SU-DHL-6 (cell line): Measurements from ENCODE around the gene TTC39C.

Source experiments
- CTCF ChIP-seq: fragments of 200-600 bp; sonication (generic); IDR thresholded peaks from one replicate; pipeline ENCODE4 v1.5.1; 2017; ENCODE audit warnings: antibody characterized with exemption, mild to moderate bottlenecking, low read length, moderate library complexity; ENCODE audit not compliant: insufficient read depth, poor library complexity, severe bottlenecking
- EZH2phosphoT487 ChIP-seq: fragments of 200-600 bp; sonication (generic), shearing (Covaris generic); conservative IDR thresholded peaks from 2 replicates; pipeline ENCODE4 v1.6.1; 2018; ENCODE audit warnings: mild to moderate bottlenecking, antibody characterized with exemption, low read length, moderate library complexity, mixed read lengths

GRCh38 chr18:24080861-24081260 is 66.3 kb downstream of the TTC39C start:
- no peak for TF ChIP-seq CTCF
- no peak for TF ChIP-seq EZH2phosphoT487
